DMS114 treated with DMSO at 0.1 percent for 48 hours (cell line): ENCODE results near the gene FAM53B.

Experiments used
- DNase-seq: peaks from one replicate; lab custom pipeline; 2025; ENCODE audit not compliant: unreplicated experiment; lab: John Stamatoyannopoulos, UW

Gene FAM53B

GRCh38 chr10:124602121-124602561 is 142.0 kb downstream of the FAM53B start:
- no peak for DNase-seq

- DNase-seq, result no peak
These were observed 142.6 kb downstream of the FAM53B start for GRCh38 chr10:124601431-124602120.

GRCh38 chr10:124601016-124601415 is 143.2 kb downstream of the FAM53B start:
- DNase-seq, result no peak

GRCh38 chr10:124600051-124600880 is 143.9 kb downstream of the FAM53B start:
- no peak for DNase-seq

GRCh38 chr10:124599588-124600050 is 144.6 kb downstream of the FAM53B start:
- no peak for DNase-seq

GRCh38 chr10:124598773-124599587 is 145.2 kb downstream of the FAM53B start:
- no peak for DNase-seq

GRCh38 chr10:124598196-124598595 is 146.0 kb downstream of the FAM53B start:
- DNase-seq, result no peak

GRCh38 chr10:124597846-124598165 is 146.4 kb downstream of the FAM53B start:
- DNase-seq, result no peak

- DNase-seq, result no peak
These were observed 147.0 kb downstream of the FAM53B start for GRCh38 chr10:124596962-124597845.

- no peak for DNase-seq
These were observed 147.9 kb downstream of the FAM53B start for GRCh38 chr10:124596116-124596785.

GRCh38 chr10:124595143-124595883 is 148.9 kb downstream of the FAM53B start:
- no peak for DNase-seq

GRCh38 chr10:124594240-124594639 is 149.9 kb downstream of the FAM53B start:
- no peak for DNase-seq

GRCh38 chr10:124593431-124593985 is 150.7 kb downstream of the FAM53B start:
- DNase-seq, result no peak

- no peak for DNase-seq
These were observed 151.3 kb downstream of the FAM53B start for GRCh38 chr10:124592736-124593430.

- no peak for DNase-seq
These were observed 152.1 kb downstream of the FAM53B start for GRCh38 chr10:124592101-124592500.

GRCh38 chr10:124591123-124591495 is 153.1 kb downstream of the FAM53B start:
- DNase-seq, result no peak

GRCh38 chr10:124590216-124591122 is 153.7 kb downstream of the FAM53B start:
- DNase-seq, result no peak
